Measurements from ENCODE around the gene DTNB.

GRCh38 chr2:25479761-25480160 lies 193.6 kb downstream of the DTNB start:
- TF ChIP-seq CTCF (conservative IDR thresholded peaks at IDR 0.05; ENCODE audit: low read depth, low read length) (no peak), EZH2 (IDR thresholded peaks at IDR 0.05; ENCODE audit: borderline replicate concordance, low read depth, low read length, poor library complexity, severe bottlenecking) (no peak)

All from A673 (cell line).